Endothelial cell of umbilical vein (primary cell): ENCODE data around the gene HDAC11. TPM values are rescaled to one million over a fixed set of nuclear protein-coding genes. Genes with fewer than 3 reads are reported as not detected.

Source experiments
- BruUV-seq: library from RNA; stranded (reverse); fragments of 400-500 nt; replicated peaks from 2 replicates; lab custom pipeline; 2021; lab: Mats Ljungman, UMichigan
- CTCF ChIA-PET: fragments of 300-600, 350-600 bp; sonication (Branson Sonifier 250); formaldehyde crosslinking; loops from one replicate; lab custom pipeline; 2021; ENCODE audit warnings: antibody characterized with exemption, inconsistent platforms; lab: Charles Lee
- POLR2A ChIA-PET: fragments of 300-600, 350-600 bp; sonication (Branson Sonifier 250); formaldehyde crosslinking; loops from one replicate; lab custom pipeline; 2021; ENCODE audit warnings: antibody characterized with exemption, inconsistent platforms; lab: Charles Lee
- DNase-seq: peaks from one replicate; pipeline ENCODE4 v3.0.0-alpha.2; 2011; ENCODE audit warnings: low read depth, low spot score
- FAIRE-seq: peaks from 2 replicates; lab custom pipeline; 2011; peaks lifted over from hg19 to GRCh38; lab: Jason Lieb, UNC
- H2AFZ ChIP-seq: 2 replicates; pipeline ENCODE4 v1.6.0; 2012; ENCODE audit warnings: low read depth, low read length, control low read depth, inconsistent platforms
- H3K27ac ChIP-seq: 2 replicates; pipeline ENCODE4 v1.5.1; 2011; ENCODE audit warnings: low read depth, mild to moderate bottlenecking, control low read depth, low read length, moderate library complexity; ENCODE audit not compliant: insufficient read depth
- H3K27me3 ChIP-seq, 2 experiments: 2 replicates each; pipeline versions ENCODE4 v1.6.0 to v1.6.1; 2011; ENCODE audit warnings: low read length in 2 of 2, mixed read lengths in 1 of 2; ENCODE audit not compliant: control insufficient read depth in 2 of 2, insufficient read depth in 2 of 2
- H3K36me3 ChIP-seq, 2 experiments: 2 replicates in 1 of 2; 3 replicates in 1 of 2; pipeline ENCODE4 v1.5.1; 2011; ENCODE audit warnings: low read length in 2 of 2, mild to moderate bottlenecking in 1 of 2, moderate library complexity in 1 of 2; ENCODE audit not compliant: control insufficient read depth in 2 of 2, insufficient read depth in 2 of 2; ENCODE audit errors: extremely low read depth in 1 of 2
- H3K4me1 ChIP-seq: 3 replicates; pipeline ENCODE4 v1.5.1; 2011; ENCODE audit warnings: mild to moderate bottlenecking, low read length; ENCODE audit not compliant: control insufficient read depth, insufficient read depth; ENCODE audit errors: extremely low read depth
- H3K4me2 ChIP-seq: 2 replicates; pipeline ENCODE4 v1.6.1; 2011; ENCODE audit warnings: low read length, control low read depth, mixed read lengths; ENCODE audit not compliant: insufficient read depth
- H3K4me3 ChIP-seq, 3 experiments: fragments of 200-600 bp in 1 of 3; sonication (generic), shearing (Covaris generic) in 1 of 3; replicated peaks in 1 of 3; 2 replicates each; pipeline ENCODE4 v1.5.1; 2011 to 2016; ENCODE audit warnings: control low read depth in 3 of 3, low read length in 3 of 3, mild to moderate bottlenecking in 2 of 3, inconsistent platforms in 1 of 3, low read depth in 1 of 3, moderate library complexity in 1 of 3; ENCODE audit not compliant: insufficient read depth in 1 of 3
- H3K79me2 ChIP-seq: 2 replicates; pipeline ENCODE4 v1.6.0; 2012; ENCODE audit warnings: low read length, inconsistent platforms; ENCODE audit not compliant: control insufficient read depth, insufficient read depth
- H3K9ac ChIP-seq: replicated peaks from 2 replicates; pipeline ENCODE3; 2011; ENCODE audit warnings: low read length, control low read depth; ENCODE audit not compliant: insufficient read depth; ENCODE audit errors: extremely low read depth
- H3K9me1 ChIP-seq: replicated peaks from 3 replicates; pipeline ENCODE4 v1.6.0; 2011; ENCODE audit warnings: mild to moderate bottlenecking, low read length; ENCODE audit not compliant: control insufficient read depth, insufficient read depth; ENCODE audit errors: extremely low read depth
- H3K9me3 ChIP-seq: replicated peaks from 2 replicates; pipeline ENCODE4 v1.5.1; 2012; ENCODE audit warnings: low read length, inconsistent platforms; ENCODE audit not compliant: control insufficient read depth, insufficient read depth
- H4K20me1 ChIP-seq: replicated peaks from 2 replicates; pipeline ENCODE3; 2011; ENCODE audit warnings: mild to moderate bottlenecking, low read length; ENCODE audit not compliant: control insufficient read depth, insufficient read depth; ENCODE audit errors: extremely low read depth
- EZH2 ChIP-seq: IDR thresholded peaks from 2 replicates; pipeline ENCODE4 v1.6.1; 2012; ENCODE audit warnings: borderline replicate concordance, low read depth, mild to moderate bottlenecking, moderate library complexity, low read length, inconsistent platforms; ENCODE audit not compliant: severe bottlenecking
- FOS ChIP-seq: IDR thresholded peaks from 2 replicates; pipeline ENCODE4 v1.6.1; 2011; ENCODE audit warnings: mild to moderate bottlenecking, low read length, moderate library complexity, borderline replicate concordance; ENCODE audit not compliant: insufficient read depth
- GATA2 ChIP-seq: IDR thresholded peaks from 2 replicates; pipeline ENCODE4 v1.7.0; 2011; ENCODE audit warnings: low read depth, mild to moderate bottlenecking, moderate library complexity, mixed read lengths, low read length; ENCODE audit not compliant: insufficient read length, insufficient read depth
- JUN ChIP-seq: IDR thresholded peaks from 2 replicates; pipeline ENCODE4 v1.6.1; 2011; ENCODE audit warnings: borderline replicate concordance, low read depth; ENCODE audit not compliant: insufficient read length, insufficient read depth
- POLR2AphosphoS5 ChIP-seq: IDR thresholded peaks from 2 replicates; pipeline ENCODE4 v1.6.1; 2012; ENCODE audit warnings: low read depth, mild to moderate bottlenecking, control low read depth, low read length, moderate library complexity; ENCODE audit not compliant: insufficient read depth
- dilution Hi-C: fragments of 300-500 bp; cut with MboI; formaldehyde crosslinking; loops from one replicate; pipeline ENCODE4 v1.15.0; 2019; ENCODE audit warnings: low sequenced_read_pairs; ENCODE audit not compliant: extremely low pct_ligation_motif_present
- intact Hi-C: fragments of 100-400 bp; cut with micrococcal nuclease; formaldehyde crosslinking; loops from one replicate; pipeline ENCODE4 v1.10.0; 2022
- polyA plus RNA-seq, 4 experiments: library from polyadenylated mRNA; depleted of rRNA in 3 of 4; stranded (reverse) in 3 of 4; unstranded in 1 of 4; fragments of >200 nt; gene quantifications; 2 replicates each; pipeline versions ENCODE4 v1.2.1 to v1.2.3, GENCODE V29; 2011 to 2012; ENCODE audit warnings: missing spikeins in 1 of 4
- total RNA-seq: library from RNA; stranded (reverse); gene quantifications from 2 replicates; pipeline ENCODE4 v1.2.3, GENCODE V29; 2021
- TF ChIP-seq, protein P1 (sequence below), 2 donors: IDR thresholded peaks; 1 replicate in 1 of 2; 2 replicates in 1 of 2; pipeline ENCODE4 v1.5.1; 2011; ENCODE audit warnings: low read length in 2 of 2, mild to moderate bottlenecking in 2 of 2, moderate library complexity in 2 of 2, control low read depth in 1 of 2, inconsistent platforms in 1 of 2, low read depth in 1 of 2; ENCODE audit not compliant: insufficient read depth in 1 of 2; ENCODE audit errors: extremely low read depth in 1 of 2

The HDAC11 gene
- total and polyA plus RNA-seq, 2 donors (not counting 3 experiments of a cell fraction or from before 2014, with no cell fraction given) = 6.8 to 8.8 TPM

DNA sequence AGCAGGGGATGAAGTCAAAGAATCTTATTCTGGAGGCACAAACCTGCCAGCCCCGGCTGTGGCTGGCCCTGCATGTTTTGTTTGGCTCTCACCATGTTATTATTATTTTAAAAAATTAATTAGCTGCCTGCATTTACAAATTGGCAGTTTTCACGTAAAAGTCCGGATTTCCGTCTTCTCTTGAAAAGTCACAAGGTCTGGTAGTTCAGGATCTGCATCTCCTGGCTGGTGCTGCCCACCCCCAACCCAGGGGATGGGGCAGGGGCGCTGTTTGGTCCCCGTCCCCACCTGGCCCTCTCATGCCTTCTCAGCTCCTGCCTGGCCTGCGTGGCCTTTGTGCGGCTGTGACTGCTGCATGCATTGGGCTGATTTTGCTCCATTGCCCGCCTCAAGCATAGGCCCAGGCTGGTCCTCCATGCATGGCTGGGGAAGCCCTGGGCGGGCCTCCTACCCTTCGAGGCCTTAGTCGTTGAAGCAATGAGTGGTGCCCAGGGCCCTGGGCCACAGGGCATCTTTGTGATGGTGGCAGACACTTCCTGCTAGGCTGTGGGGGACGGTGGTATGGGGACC, 70.8 kb downstream of the HDAC11 start:
- Histone ChIP-seq H4K20me1 (no peaks in the 10 kb centered on the region), H3K4me2 (no peak overlapping the region), H3K9me1 (no peaks in the 10 kb centered on the region), H3K27ac (no peak overlapping the region), H3K9ac (no peak overlapping the region), H3K36me3 (no peaks in the 10 kb centered on the region), H3K79me2 (no peaks in the 10 kb centered on the region), H3K4me1 (peaks cover 5% of the 10 kb centered on the region), H3K4me3 (no peak overlapping the region), H2AFZ (no peak overlapping the region), H3K27me3 (peaks cover 6 to 11% of the 10 kb centered on the region in 2 experiments), H3K9me3 (no peaks in the 10 kb centered on the region)
- dilution Hi-C loops (no loop called here), intact Hi-C loops (no loop called here)
- TF ChIP-seq EZH2 (no peak), POLR2AphosphoS5 (no peak), FOS (no peak), JUN (no peak), GATA2 (no peak)
- TF ChIP-seq, protein P1, sequence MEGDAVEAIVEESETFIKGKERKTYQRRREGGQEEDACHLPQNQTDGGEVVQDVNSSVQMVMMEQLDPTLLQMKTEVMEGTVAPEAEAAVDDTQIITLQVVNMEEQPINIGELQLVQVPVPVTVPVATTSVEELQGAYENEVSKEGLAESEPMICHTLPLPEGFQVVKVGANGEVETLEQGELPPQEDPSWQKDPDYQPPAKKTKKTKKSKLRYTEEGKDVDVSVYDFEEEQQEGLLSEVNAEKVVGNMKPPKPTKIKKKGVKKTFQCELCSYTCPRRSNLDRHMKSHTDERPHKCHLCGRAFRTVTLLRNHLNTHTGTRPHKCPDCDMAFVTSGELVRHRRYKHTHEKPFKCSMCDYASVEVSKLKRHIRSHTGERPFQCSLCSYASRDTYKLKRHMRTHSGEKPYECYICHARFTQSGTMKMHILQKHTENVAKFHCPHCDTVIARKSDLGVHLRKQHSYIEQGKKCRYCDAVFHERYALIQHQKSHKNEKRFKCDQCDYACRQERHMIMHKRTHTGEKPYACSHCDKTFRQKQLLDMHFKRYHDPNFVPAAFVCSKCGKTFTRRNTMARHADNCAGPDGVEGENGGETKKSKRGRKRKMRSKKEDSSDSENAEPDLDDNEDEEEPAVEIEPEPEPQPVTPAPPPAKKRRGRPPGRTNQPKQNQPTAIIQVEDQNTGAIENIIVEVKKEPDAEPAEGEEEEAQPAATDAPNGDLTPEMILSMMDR (IDR thresholded peaks at IDR 0.05; ENCODE audit: extremely low read depth in 1 of 2, insufficient read depth in 1 of 2, low read depth in 1 of 2, low read length in 2 of 2) = no peak
- peak; percentile 70 for DNase-seq
- no peak for FAIRE-seq
- BruUV-seq = no TSS peak
- POLR2A ChIA-PET = interaction anchor here (0.7 kb wide), 1 partner anchor 360 kb away, joined by 3 read pairs; no protein-coding TSS in a partner anchor
- CTCF ChIA-PET = interaction anchor here (0.7 to 3.3 kb wide), 8 partner anchors 9 to 107 kb away, joined by 3 to 23 read pairs (median 4); no protein-coding TSS in a partner anchor
